H1 (cell line): ENCODE results near the gene EBF3. TPM values are rescaled to one million over a fixed set of nuclear protein-coding genes. Genes with fewer than 3 reads are reported as not detected.

Source experiments
- CTCF ChIA-PET: fragments of 300-600 bp; sonication (Branson Sonifier 250); formaldehyde crosslinking; loops from one replicate; lab custom pipeline; 2021; ENCODE audit not compliant: partially characterized antibody; lab: Charles Lee
- POLR2A ChIA-PET: fragments of 300-600 bp; sonication (Branson Sonifier 250); formaldehyde crosslinking; loops from one replicate; lab custom pipeline; 2021; ENCODE audit warnings: inconsistent platforms; ENCODE audit not compliant: partially characterized antibody; lab: Charles Lee
- DNase-seq, 2 experiments: peaks; one replicate each; pipeline versions ENCODE4 v3.0.0 to v3.0.0-alpha.2; 2010 to 2022; ENCODE audit warnings: low spot score in 2 of 2, low read depth in 1 of 2, mixed read lengths in 1 of 2
- FAIRE-seq: peaks from 2 replicates; lab custom pipeline; 2011; peaks lifted over from hg19 to GRCh38; lab: Jason Lieb, UNC
- H2AFZ ChIP-seq: 2 replicates; pipeline ENCODE4 v1.8.1; 2012; ENCODE audit warnings: low read length, inconsistent platforms
- H2AK5ac ChIP-seq: 2 replicates; pipeline ENCODE4 v1.6.1; 2013; ENCODE audit warnings: low read depth, low read length
- H2BK120ac ChIP-seq: replicated peaks from 2 replicates; pipeline ENCODE3; 2013; ENCODE audit warnings: low read depth, low read length, inconsistent platforms
- H2BK12ac ChIP-seq: 2 replicates; pipeline ENCODE4 v1.6.1; 2013; ENCODE audit warnings: low read depth, low read length
- H2BK15ac ChIP-seq: 2 replicates; pipeline ENCODE4 v1.6.1; 2013; ENCODE audit warnings: low read length
- H2BK20ac ChIP-seq: 2 replicates; pipeline ENCODE4 v1.6.1; 2013; ENCODE audit warnings: low read length
- H2BK5ac ChIP-seq: 2 replicates; pipeline ENCODE4 v1.6.1; 2013; ENCODE audit warnings: low read depth, low read length
- H3K14ac ChIP-seq: 2 replicates; pipeline ENCODE4 v1.6.1; 2013; ENCODE audit warnings: inconsistent platforms; ENCODE audit not compliant: insufficient read length
- H3K18ac ChIP-seq: 2 replicates; pipeline ENCODE4 v1.6.1; 2013; ENCODE audit warnings: low read length; ENCODE audit errors: extremely low read depth
- H3K23ac ChIP-seq: 2 replicates; pipeline ENCODE4 v1.6.1; 2013; ENCODE audit warnings: inconsistent platforms; ENCODE audit not compliant: insufficient read length
- H3K23me2 ChIP-seq: 2 replicates; pipeline ENCODE4 v1.6.1; 2013; ENCODE audit warnings: low read depth, low read length
- H3K27ac ChIP-seq: 2 replicates; pipeline ENCODE4 v1.6.1; 2011; ENCODE audit warnings: low read depth, low read length, inconsistent platforms
- H3K27me3 ChIP-seq, 4 experiments: replicated peaks in 1 of 4; 1 replicate in 1 of 4; 2 replicates in 3 of 4; pipeline versions ENCODE4 v1.6.1 to v1.8.1; 2011 to 2013; ENCODE audit warnings: low read length in 3 of 4, mild to moderate bottlenecking in 3 of 4, inconsistent platforms in 2 of 4, mixed read lengths in 2 of 4, moderate library complexity in 1 of 4; ENCODE audit not compliant: control insufficient read depth in 3 of 4, insufficient read depth in 3 of 4; ENCODE audit errors: extremely low read depth in 1 of 4
- H3K36me3 ChIP-seq, 4 experiments: 2 replicates each; pipeline versions ENCODE4 v1.6.1 to v1.8.1; 2011 to 2013; ENCODE audit warnings: mild to moderate bottlenecking in 4 of 4, low read length in 3 of 4, moderate library complexity in 2 of 4, control low read depth in 1 of 4, inconsistent platforms in 1 of 4; ENCODE audit not compliant: insufficient read depth in 4 of 4, control insufficient read depth in 2 of 4
- H3K4ac ChIP-seq: replicated peaks from 2 replicates; pipeline ENCODE3; 2013; ENCODE audit warnings: low read length, low read depth, mixed read lengths, inconsistent platforms; ENCODE audit not compliant: insufficient read length
- H3K4me1 ChIP-seq, 4 experiments: replicated peaks in 1 of 4; 1 replicate in 1 of 4; 2 replicates in 3 of 4; pipeline versions ENCODE4 v1.6.1 to v1.8.1; 2011 to 2013; ENCODE audit warnings: low read length in 3 of 4, inconsistent platforms in 2 of 4, mixed read lengths in 1 of 4; ENCODE audit not compliant: insufficient read depth in 4 of 4, control insufficient read depth in 3 of 4
- H3K4me2 ChIP-seq, 2 experiments: 2 replicates each; pipeline versions ENCODE4 v1.6.1 to v1.8.1; 2011 to 2013; ENCODE audit warnings: low read depth in 2 of 2, low read length in 2 of 2, control low read depth in 1 of 2, inconsistent platforms in 1 of 2, mild to moderate bottlenecking in 1 of 2; ENCODE audit not compliant: insufficient read depth in 1 of 2
- H3K4me3 ChIP-seq, 4 experiments: fragments of 200-600, 300-600 bp in 1 of 4; sonication (generic), shearing (Covaris generic), sonication (Bioruptor Twin) in 1 of 4; 2 replicates each; pipeline versions ENCODE4 v1.5.1 to v1.8.1; 2011 to 2016; ENCODE audit warnings: low read length in 4 of 4, low read depth in 3 of 4, control low read depth in 2 of 4, inconsistent platforms in 2 of 4, mild to moderate bottlenecking in 2 of 4, mixed read lengths in 1 of 4, moderate library complexity in 1 of 4; ENCODE audit not compliant: insufficient read depth in 2 of 4; ENCODE audit errors: extremely low read depth in 1 of 4
- H3K56ac ChIP-seq: replicated peaks from 2 replicates; pipeline ENCODE3; 2013; ENCODE audit warnings: low read depth, mild to moderate bottlenecking, mixed read lengths, low read length, inconsistent platforms; ENCODE audit not compliant: insufficient read length
- H3K79me1 ChIP-seq: 2 replicates; pipeline ENCODE4 v1.6.1; 2013; ENCODE audit warnings: low read depth, low read length, control low read depth
- H3K79me2 ChIP-seq, 2 experiments: 2 replicates each; pipeline versions ENCODE4 v1.6.1 to v1.8.1; 2012 to 2013; ENCODE audit warnings: low read length in 2 of 2, mild to moderate bottlenecking in 2 of 2, inconsistent platforms in 1 of 2; ENCODE audit not compliant: insufficient read depth in 2 of 2, control insufficient read depth in 1 of 2
- H3K9ac ChIP-seq, 4 experiments: replicated peaks in 1 of 4; 1 replicate in 1 of 4; 2 replicates in 3 of 4; pipeline versions ENCODE4 v1.6.1 to v1.8.1; 2011 to 2013; ENCODE audit warnings: low read depth in 3 of 4, low read length in 3 of 4, control low read depth in 2 of 4, mild to moderate bottlenecking in 2 of 4, moderate library complexity in 2 of 4, inconsistent platforms in 1 of 4; ENCODE audit errors: extremely low read depth in 1 of 4
- H3K9me3 ChIP-seq, 2 experiments: 2 replicates each; pipeline versions ENCODE4 v1.6.1 to v1.8.1; 2012 to 2013; ENCODE audit warnings: mild to moderate bottlenecking in 2 of 2, moderate library complexity in 2 of 2, control low read depth in 1 of 2, inconsistent platforms in 1 of 2, low read depth in 1 of 2, low read length in 1 of 2, mixed read lengths in 1 of 2; ENCODE audit not compliant: insufficient read depth in 2 of 2
- H4K20me1 ChIP-seq, 2 experiments: replicated peaks in 1 of 2; 2 replicates each; pipeline versions ENCODE3 to v1.8.1; 2011 to 2013; ENCODE audit warnings: inconsistent platforms in 2 of 2, low read length in 2 of 2, mild to moderate bottlenecking in 1 of 2; ENCODE audit not compliant: insufficient read depth in 2 of 2, control insufficient read depth in 1 of 2
- H4K5ac ChIP-seq: 2 replicates; pipeline ENCODE4 v1.6.1; 2013; ENCODE audit warnings: low read length, low read depth, mixed read lengths, inconsistent platforms; ENCODE audit not compliant: insufficient read length
- H4K8ac ChIP-seq: 2 replicates; pipeline ENCODE4 v1.8.0; 2013; ENCODE audit warnings: mild to moderate bottlenecking, moderate library complexity, low read length, inconsistent platforms; ENCODE audit not compliant: insufficient read depth; ENCODE audit errors: extremely low read depth
- H4K91ac ChIP-seq: replicated peaks from 2 replicates; pipeline ENCODE3; 2013; ENCODE audit warnings: low read length, mixed read lengths, inconsistent platforms; ENCODE audit not compliant: insufficient read length
- CBX5 ChIP-seq: fragments of 300-800, 300-1000 bp; sonication (generic); IDR thresholded peaks from 2 replicates; pipeline ENCODE4 v1.7.1; 2016; ENCODE audit warnings: antibody characterized with exemption, low read length, low read depth
- CEBPB ChIP-seq: IDR thresholded peaks from 2 replicates; pipeline ENCODE4 v1.6.1; 2012; ENCODE audit warnings: low read depth, low read length
- CHD2 ChIP-seq: IDR thresholded peaks from 2 replicates; pipeline ENCODE4 v1.6.1; 2012; ENCODE audit warnings: low read length, improper control_type of control experiment
- EP300 ChIP-seq, 2 experiments: IDR thresholded peaks; 1 replicate in 1 of 2; 2 replicates in 1 of 2; pipeline ENCODE4 v1.6.1; 2011 to 2012; ENCODE audit warnings: low read depth in 2 of 2, low read length in 2 of 2, mild to moderate bottlenecking in 2 of 2, borderline replicate concordance in 1 of 2, inconsistent platforms in 1 of 2, moderate library complexity in 1 of 2
- EZH2 ChIP-seq: fragments of 200-600 bp; sonication (generic); IDR thresholded peaks from 2 replicates; pipeline ENCODE4 v1.7.1; 2012; ENCODE audit warnings: low read depth, mild to moderate bottlenecking, moderate library complexity, low read length, inconsistent platforms; ENCODE audit not compliant: severe bottlenecking
- KDM4A ChIP-seq: IDR thresholded peaks from one replicate; pipeline ENCODE4 v1.7.1; 2012; ENCODE audit warnings: low read depth, mild to moderate bottlenecking, moderate library complexity, low read length, inconsistent platforms; ENCODE audit not compliant: severe bottlenecking
- POU5F1 ChIP-seq: IDR thresholded peaks from 2 replicates; pipeline ENCODE4 v1.6.1; 2011; ENCODE audit warnings: low read depth, mild to moderate bottlenecking, low read length, moderate library complexity
- RFX5 ChIP-seq: IDR thresholded peaks from 2 replicates; pipeline ENCODE4 v1.6.1; 2011; ENCODE audit warnings: low read depth, low read length, improper control_type of control experiment, borderline replicate concordance
- SIN3A ChIP-seq, 2 experiments: IDR thresholded peaks in 1 of 2; conservative IDR thresholded peaks in 1 of 2; 2 replicates each; pipeline ENCODE4 v1.6.1; 2011 to 2012; ENCODE audit warnings: low read length in 2 of 2, improper control_type of control experiment in 1 of 2, low read depth in 1 of 2, mild to moderate bottlenecking in 1 of 2
- SP1 ChIP-seq: IDR thresholded peaks from 2 replicates; pipeline ENCODE4 v1.6.1; 2011; ENCODE audit warnings: low read depth, low read length
- SRF ChIP-seq: IDR thresholded peaks from 2 replicates; pipeline ENCODE4 v1.6.1; 2011; ENCODE audit warnings: mild to moderate bottlenecking, low read depth, low read length, moderate library complexity
- WGBS, 2 experiments: shearing (Covaris generic) in 1 of 2; methylation state at CpG; one replicate each; pipeline versions ENCODE4 v1.1.6 to v1.1.7; 2013 to 2015; ENCODE audit warnings: low lambda C conversion rate in 2 of 2, mixed read lengths in 2 of 2, inconsistent platforms in 1 of 2, low coverage in 1 of 2, missing lambda C conversion rate in 1 of 2; ENCODE audit not compliant: insufficient replicate concordance in 2 of 2, insufficient coverage in 1 of 2, insufficient read length in 1 of 2; ENCODE audit errors: extremely low coverage in 1 of 2, missing lambda C conversion rate in 1 of 2; 5-methylcytosine and 5-hydroxymethylcytosine counted together
- polyA plus RNA-seq, 7 experiments: library from polyadenylated mRNA; depleted of rRNA in 3 of 7; stranded (reverse) in 5 of 7; unstranded in 2 of 7; fragments of >200 nt in 5 of 7; fragments of 200-250 nt in 2 of 7; gene quantifications; 1 replicate in 5 of 7; 2 replicates in 1 of 7; 4 replicates in 1 of 7; pipeline versions ENCODE4 v1.2.1 to v1.2.3, GENCODE V29; 2011 to 2013; ENCODE audit warnings: missing spikeins in 2 of 7, mixed read lengths in 2 of 7
- total RNA-seq: library from RNA; stranded (reverse); fragmentation: NEBNext Ultra II Directional; extraction: Animal tissue kit (Norgen Biotek cat#: 25700); gene quantifications from 2 replicates; pipeline ENCODE4 v1.2.1, GENCODE V29; 2021

EBF3 gene
- total and polyA plus RNA-seq, 2 of the 8 experiments (the other 6 are each of a cell fraction or from before 2014, with no cell fraction given): 0.08 to 0.26 TPM

GRCh38 chr10:129964611-129965424 lies 744 bp upstream of the EBF3 start:
- Histone ChIP-seq H3K23ac (no peak overlapping the region), H3K4me3 (peak overlapping the region; percentile 12 to 58 (median 32); a peak in 7 of 8 replicates), H3K4ac (no peak overlapping the region), H3K27ac (no peak overlapping the region), H2BK15ac (no peak overlapping the region), H2BK120ac (no peak overlapping the region), H3K23me2 (peaks cover 26% of the 10 kb centered on the region; the same call in 1 of the 2 replicates), H3K79me1 (no peaks in the 10 kb centered on the region), H2AFZ (no peak overlapping the region), H3K79me2 (no peaks in the 10 kb centered on the region), H2AK5ac (no peak overlapping the region), H2BK5ac (no peak overlapping the region), H3K4me2 (peak overlapping the region; percentile 73 to 80), H2BK20ac (no peak overlapping the region), H3K36me3 (peaks cover 0 to 10% (median 0%) of the 10 kb centered on the region in 4 experiments; a peak in 1 of 8 replicates), H2BK12ac (no peak overlapping the region), H3K18ac (no peak overlapping the region), H3K4me1 (peaks cover 9 to 29% (median 19%) of the 10 kb centered on the region in 4 experiments), H3K9ac (no peak overlapping the region), H4K5ac (no peak overlapping the region), H4K20me1 (peaks cover 16 to 26% of the 10 kb centered on the region in 2 experiments), H3K9me3 (no peaks in the 10 kb centered on the region), H3K56ac (no peak overlapping the region), H4K8ac (no peak overlapping the region; the same call in 1 of the 2 replicates), H4K91ac (no peak overlapping the region), H3K14ac (no peak overlapping the region), H3K27me3 (peaks cover 87 to 98% (median 94%) of the 10 kb centered on the region in 4 experiments)
- POLR2A ChIA-PET: no interaction called here
- CTCF ChIA-PET: interaction anchor here (0.9 to 1.1 kb wide), 3 partner anchors 11 to 87 kb away, joined by 3 to 4 read pairs (median 3); no protein-coding TSS in a partner anchor
- DNase-seq (peak in 1 of 2 experiments; percentile 77), FAIRE-seq (no peak)
- 1% methylated on average over 58 of the region's 82 CpGs; no CpG with 5 or more reads in 1 of the 2 experiments for WGBS, 2 experiments
- TF ChIP-seq KDM4A (peak; percentile 25), SIN3A (conservative IDR thresholded peaks at IDR 0.05 in 1 of 2, IDR thresholded peaks at IDR 0.05 in 1 of 2; ENCODE audit: low read depth in 1 of 2, low read length in 2 of 2) (no peak), CHD2 (no peak), EZH2 (peak; percentile 99), SP1 (no peak), CBX5 (no peak), SRF (no peak), POU5F1 (no peak), EP300 (IDR thresholded peaks at IDR 0.05; ENCODE audit: borderline replicate concordance in 1 of 2, low read depth in 2 of 2, low read length in 2 of 2) (no peak), RFX5 (no peak), CEBPB (no peak)
